IMR-90 (cell line): ENCODE measurements around the gene PLEKHH1. TPM values are rescaled to one million over a fixed set of nuclear protein-coding genes. Genes with fewer than 3 reads are reported as not detected.

Source experiments
- ATAC-seq: fragments of 200-7000 bp; cut with Tn5 transposase; 2 replicates; pipeline ENCODE4 v1.9.1; 2020; ENCODE audit warnings: low read depth, mild to moderate bottlenecking, moderate library complexity
- BruUV-seq: library from RNA; stranded (reverse); fragments of 400-500 nt; replicated peaks from 2 replicates; lab custom pipeline; 2021; lab: Mats Ljungman, UMichigan
- CTCF ChIA-PET: fragments of 300-600 bp; formaldehyde crosslinking; extraction: SDS; loops from one replicate; lab custom pipeline; 2021; ENCODE audit warnings: antibody characterized with exemption; lab: Yijun Ruan, JAX
- POLR2A ChIA-PET: fragments of 300-600 bp; sonication (Branson Sonifier 250); formaldehyde crosslinking; loops from one replicate; lab custom pipeline; 2022; ENCODE audit warnings: antibody characterized with exemption; ENCODE audit not compliant: unreplicated experiment; lab: Charles Lee
- DNase-seq: peaks from one replicate; pipeline ENCODE4 v3.0.0; 2013
- H2AFZ ChIP-seq: replicated peaks from 2 replicates; pipeline ENCODE3; 2013; ENCODE audit warnings: low read length, mild to moderate bottlenecking; ENCODE audit not compliant: poor library complexity
- H2AK5ac ChIP-seq: 2 replicates; pipeline ENCODE4 v1.6.1; 2013; ENCODE audit warnings: low read depth, low read length, inconsistent platforms
- H2AK9ac ChIP-seq: replicated peaks from 2 replicates; pipeline ENCODE3; 2013; ENCODE audit warnings: mild to moderate bottlenecking, low read depth, low read length, moderate library complexity; ENCODE audit not compliant: poor library complexity
- H2BK120ac ChIP-seq: 2 replicates; pipeline ENCODE4 v1.6.1; 2013; ENCODE audit warnings: low read depth, low read length, inconsistent platforms
- H2BK15ac ChIP-seq: 3 replicates; pipeline ENCODE4 v1.6.1; 2013; ENCODE audit warnings: low read depth, low read length, inconsistent platforms
- H2BK20ac ChIP-seq: 2 replicates; pipeline ENCODE4 v1.6.1; 2013; ENCODE audit warnings: low read depth, mild to moderate bottlenecking, inconsistent platforms, low read length, moderate library complexity
- H2BK5ac ChIP-seq: 2 replicates; pipeline ENCODE4 v1.6.1; 2013; ENCODE audit warnings: mild to moderate bottlenecking, low read depth, low read length, inconsistent platforms; ENCODE audit not compliant: poor library complexity, severe bottlenecking
- H3K14ac ChIP-seq: replicated peaks from 2 replicates; pipeline ENCODE4 v1.6.1; 2013; ENCODE audit warnings: low read depth, low read length, inconsistent platforms
- H3K18ac ChIP-seq: 2 replicates; pipeline ENCODE4 v1.6.1; 2013; ENCODE audit warnings: low read depth, low read length, control low read depth
- H3K23ac ChIP-seq: 2 replicates; pipeline ENCODE4 v1.6.1; 2013; ENCODE audit warnings: low read depth, low read length, inconsistent platforms
- H3K27ac ChIP-seq: 2 replicates; pipeline ENCODE4 v1.5.1; 2013; ENCODE audit warnings: mild to moderate bottlenecking, control low read depth, low read length; ENCODE audit not compliant: insufficient read depth
- H3K27me3 ChIP-seq: 2 replicates; pipeline ENCODE4 v1.6.1; 2013; ENCODE audit warnings: low read length; ENCODE audit not compliant: control insufficient read depth, insufficient read depth
- H3K36me3 ChIP-seq: 2 replicates; pipeline ENCODE4 v1.6.1; 2013; ENCODE audit warnings: low read length, mixed read lengths; ENCODE audit not compliant: control insufficient read depth, insufficient read depth
- H3K4ac ChIP-seq: 2 replicates; pipeline ENCODE4 v1.6.1; 2013; ENCODE audit warnings: low read depth, low read length, inconsistent platforms
- H3K4me1 ChIP-seq: 2 replicates; pipeline ENCODE4 v1.6.1; 2013; ENCODE audit warnings: low read length, mixed read lengths; ENCODE audit not compliant: control insufficient read depth, insufficient read depth
- H3K4me2 ChIP-seq: 2 replicates; pipeline ENCODE4 v1.6.1; 2013; ENCODE audit warnings: low read depth, mild to moderate bottlenecking, control low read depth, low read length, moderate library complexity
- H3K4me3 ChIP-seq: 2 replicates; pipeline ENCODE4 v1.5.1; 2013; ENCODE audit warnings: low read depth, mild to moderate bottlenecking, control low read depth, low read length, moderate library complexity; ENCODE audit not compliant: insufficient read depth
- H3K56ac ChIP-seq: 2 replicates; pipeline ENCODE4 v1.6.1; 2013; ENCODE audit warnings: low read length, inconsistent platforms; ENCODE audit not compliant: insufficient read depth; ENCODE audit errors: extremely low read depth
- H3K79me1 ChIP-seq, 2 experiments: 2 replicates each; pipeline ENCODE4 v1.6.1; 2013; ENCODE audit warnings: low read length in 2 of 2, inconsistent platforms in 1 of 2, low read depth in 1 of 2
- H3K9ac ChIP-seq: 2 replicates; pipeline ENCODE4 v1.6.1; 2013; ENCODE audit warnings: low read depth, low read length, control low read depth
- H3K9me1 ChIP-seq: 2 replicates; pipeline ENCODE4 v1.6.1; 2013; ENCODE audit warnings: low read length, inconsistent platforms; ENCODE audit not compliant: insufficient read depth
- H3K9me3 ChIP-seq: 2 replicates; pipeline ENCODE4 v1.6.1; 2013; ENCODE audit warnings: low read length; ENCODE audit not compliant: control insufficient read depth, insufficient read depth
- H4K20me1 ChIP-seq: 2 replicates; pipeline ENCODE4 v1.6.1; 2013; ENCODE audit warnings: low read length, inconsistent platforms; ENCODE audit not compliant: insufficient read depth
- H4K5ac ChIP-seq: 2 replicates; pipeline ENCODE4 v1.6.1; 2013; ENCODE audit warnings: mild to moderate bottlenecking, low read depth, low read length, control low read depth
- H4K8ac ChIP-seq, 2 experiments: 2 replicates each; pipeline ENCODE4 v1.6.1; 2013; ENCODE audit warnings: low read depth in 2 of 2, low read length in 2 of 2, control low read depth in 1 of 2, inconsistent platforms in 1 of 2
- H4K91ac ChIP-seq: 2 replicates; pipeline ENCODE4 v1.6.1; 2013; ENCODE audit warnings: low read depth, low read length, inconsistent platforms; ENCODE audit not compliant: insufficient read depth
- FOS ChIP-seq: fragments of 150-350 bp; IDR thresholded peaks from 2 replicates; pipeline ENCODE4 v1.6.1; 2016; ENCODE audit warnings: low read depth, low read length
- MAZ ChIP-seq: IDR thresholded peaks from 2 replicates; pipeline ENCODE4 v1.6.1; 2012; ENCODE audit warnings: low read depth, mild to moderate bottlenecking, low read length, improper control_type of control experiment, moderate library complexity, borderline replicate concordance
- MXI1 ChIP-seq: IDR thresholded peaks from 2 replicates; pipeline ENCODE4 v1.6.1; 2012; ENCODE audit warnings: low read depth, mild to moderate bottlenecking, low read length, moderate library complexity, borderline replicate concordance
- NFE2L2 ChIP-seq: fragments of 150-350 bp; IDR thresholded peaks from 2 replicates; pipeline ENCODE4 v1.6.1; 2016; ENCODE audit warnings: low read depth, mild to moderate bottlenecking, low read length
- POLR2A ChIP-seq: IDR thresholded peaks from 2 replicates; pipeline ENCODE4 v1.6.1; 2012; ENCODE audit warnings: mild to moderate bottlenecking, low read depth, low read length
- RAD21 ChIP-seq: IDR thresholded peaks from 2 replicates; pipeline ENCODE4 v1.6.1; 2012; ENCODE audit warnings: low read length, improper control_type of control experiment
- RFX5 ChIP-seq: IDR thresholded peaks from 2 replicates; pipeline ENCODE4 v1.8.0; 2012; ENCODE audit warnings: low read depth, mild to moderate bottlenecking, low read length, moderate library complexity
- WGBS, 2 experiments: methylation state at CpG; one replicate each; pipeline versions ENCODE4 v1.1.5 to v1.1.7; 2013; ENCODE audit warnings: missing lambda C conversion rate in 2 of 2; ENCODE audit not compliant: insufficient read length in 1 of 2; ENCODE audit errors: extremely low coverage in 2 of 2; 5-methylcytosine and 5-hydroxymethylcytosine counted together
- dilution Hi-C: fragments of 300-500 bp; cut with HindIII; formaldehyde crosslinking; loops from one replicate; pipeline ENCODE4 v1.14.3; 2018; ENCODE audit warnings: low sequenced_read_pairs; ENCODE audit not compliant: unreplicated experiment
- in situ Hi-C: fragments of 300-500 bp; cut with MboI; formaldehyde crosslinking; loops from 3 replicates; pipeline ENCODE4 v1.14.3; 2019; ENCODE audit warnings: low sequenced_read_pairs, inconsistent platforms, mixed read lengths
- intact Hi-C: fragments of 100-400 bp; cut with micrococcal nuclease; formaldehyde crosslinking; loops from 2 replicates; pipeline ENCODE4 v1.10.0; 2022
- polyA plus RNA-seq, 3 experiments: library from polyadenylated mRNA; depleted of rRNA; stranded (reverse); fragments of >200 nt; gene quantifications; 2 replicates each; pipeline ENCODE4 v1.2.3, GENCODE V29; 2012; ENCODE audit warnings: low replicate concordance in 1 of 3
- total RNA-seq: library from RNA; depleted of rRNA; stranded (reverse); fragments of >200 nt; gene quantifications from 2 replicates; pipeline ENCODE4 v1.2.3, GENCODE V29; 2012
- TF ChIP-seq, protein P1 (sequence below): conservative IDR thresholded peaks from 2 replicates; pipeline ENCODE4 v1.5.1; 2012; ENCODE audit warnings: mild to moderate bottlenecking, low read depth, low read length, improper control_type of control experiment
- TF ChIP-seq, protein P2 (sequence below): fragments of 150-350 bp; IDR thresholded peaks from 2 replicates; pipeline ENCODE4 v1.6.1; 2017; ENCODE audit warnings: mild to moderate bottlenecking, antibody characterized with exemption, low read length, low read depth

Gene PLEKHH1
- total and polyA plus RNA-seq, 2 of the 4 experiments (the other 2 are of a cell fraction): under 0.01 to 0.34 TPM

DNA sequence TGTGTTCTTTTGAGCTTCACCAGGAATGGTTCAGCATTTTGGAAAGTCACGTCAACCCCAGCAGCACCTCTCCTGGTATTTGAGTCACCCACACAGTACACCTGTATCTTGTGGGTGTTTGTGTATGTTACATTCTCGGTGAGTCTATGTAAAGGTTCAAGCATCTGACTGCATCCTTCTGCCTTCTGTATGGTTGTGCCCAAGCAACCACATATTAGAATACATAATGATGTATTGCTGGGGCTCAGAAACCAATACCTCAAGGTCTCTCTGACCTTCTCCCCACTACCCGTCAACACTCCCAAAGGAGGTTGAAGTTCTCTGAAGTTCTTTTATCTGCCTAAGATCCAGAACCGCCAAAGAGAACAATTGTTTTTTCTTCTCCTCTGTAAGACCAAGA, 35.4 kb upstream of the PLEKHH1 start:
- no peak for DNase-seq
- Histone ChIP-seq H3K27ac (no peak overlapping the region), H4K8ac (no peak overlapping the region), H4K5ac (no peak overlapping the region), H3K56ac (no peak overlapping the region), H3K18ac (no peak overlapping the region), H3K4me2 (no peak overlapping the region), H3K9me3 (peaks cover 9% of the 10 kb centered on the region), H2BK120ac (no peak overlapping the region), H3K27me3 (peaks cover 5% of the 10 kb centered on the region), H2BK20ac (no peak overlapping the region), H2AK5ac (no peak overlapping the region), H4K91ac (no peak overlapping the region), H2AFZ (no peak overlapping the region), H3K4me3 (no peak overlapping the region), H4K20me1 (no peaks in the 10 kb centered on the region), H2BK5ac (no peak overlapping the region), H2BK15ac (no peak overlapping the region), H3K4ac (no peak overlapping the region), H3K23ac (no peak overlapping the region), H3K9ac (no peak overlapping the region), H3K4me1 (no peaks in the 10 kb centered on the region), H3K14ac (no peak overlapping the region), H3K36me3 (no peaks in the 10 kb centered on the region), H2AK9ac (no peak overlapping the region), H3K9me1 (no peaks in the 10 kb centered on the region), H3K79me1 (no peaks in the 10 kb centered on the region)
- ChIA-PET POLR2A (no interaction called here), CTCF (no interaction called here)
- no TSS peak for BruUV-seq
- no CpG with 5 or more reads among the region's 4 CpGs for WGBS, 2 experiments
- dilution Hi-C loops (no loop called here), in situ Hi-C loops (no loop called here), intact Hi-C loops (no loop called here)
- TF ChIP-seq, protein P1, sequence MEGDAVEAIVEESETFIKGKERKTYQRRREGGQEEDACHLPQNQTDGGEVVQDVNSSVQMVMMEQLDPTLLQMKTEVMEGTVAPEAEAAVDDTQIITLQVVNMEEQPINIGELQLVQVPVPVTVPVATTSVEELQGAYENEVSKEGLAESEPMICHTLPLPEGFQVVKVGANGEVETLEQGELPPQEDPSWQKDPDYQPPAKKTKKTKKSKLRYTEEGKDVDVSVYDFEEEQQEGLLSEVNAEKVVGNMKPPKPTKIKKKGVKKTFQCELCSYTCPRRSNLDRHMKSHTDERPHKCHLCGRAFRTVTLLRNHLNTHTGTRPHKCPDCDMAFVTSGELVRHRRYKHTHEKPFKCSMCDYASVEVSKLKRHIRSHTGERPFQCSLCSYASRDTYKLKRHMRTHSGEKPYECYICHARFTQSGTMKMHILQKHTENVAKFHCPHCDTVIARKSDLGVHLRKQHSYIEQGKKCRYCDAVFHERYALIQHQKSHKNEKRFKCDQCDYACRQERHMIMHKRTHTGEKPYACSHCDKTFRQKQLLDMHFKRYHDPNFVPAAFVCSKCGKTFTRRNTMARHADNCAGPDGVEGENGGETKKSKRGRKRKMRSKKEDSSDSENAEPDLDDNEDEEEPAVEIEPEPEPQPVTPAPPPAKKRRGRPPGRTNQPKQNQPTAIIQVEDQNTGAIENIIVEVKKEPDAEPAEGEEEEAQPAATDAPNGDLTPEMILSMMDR: no peak
- TF ChIP-seq RFX5 (no peak), RAD21 (no peak), NFE2L2 (no peak), FOS (no peak), MXI1 (no peak), MAZ (no peak), POLR2A (no peak)
- TF ChIP-seq, protein P2, sequence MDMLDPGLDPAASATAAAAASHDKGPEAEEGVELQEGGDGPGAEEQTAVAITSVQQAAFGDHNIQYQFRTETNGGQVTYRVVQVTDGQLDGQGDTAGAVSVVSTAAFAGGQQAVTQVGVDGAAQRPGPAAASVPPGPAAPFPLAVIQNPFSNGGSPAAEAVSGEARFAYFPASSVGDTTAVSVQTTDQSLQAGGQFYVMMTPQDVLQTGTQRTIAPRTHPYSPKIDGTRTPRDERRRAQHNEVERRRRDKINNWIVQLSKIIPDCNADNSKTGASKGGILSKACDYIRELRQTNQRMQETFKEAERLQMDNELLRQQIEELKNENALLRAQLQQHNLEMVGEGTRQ: no peak
- no peak for ATAC-seq
